GM18870 (cell line): Measurements from ENCODE around the gene AMMECR1L.
A peak's percentile ranks its signal among the peaks of the same experiment; 100 is the strongest.
"Not testable (repeated sequence)": the region's sequence is repeated elsewhere in the genome, so short reads cannot be mapped to it uniquely, and the experiment has no call there.

Experiments
- ATAC-seq: cut with Tn5 transposase; IDR thresholded peaks from one replicate; pipeline ENCODE4 v1.9.1; 2021; ENCODE audit warnings: moderate library complexity; ENCODE audit not compliant: unreplicated experiment

AMMECR1L gene

DNA sequence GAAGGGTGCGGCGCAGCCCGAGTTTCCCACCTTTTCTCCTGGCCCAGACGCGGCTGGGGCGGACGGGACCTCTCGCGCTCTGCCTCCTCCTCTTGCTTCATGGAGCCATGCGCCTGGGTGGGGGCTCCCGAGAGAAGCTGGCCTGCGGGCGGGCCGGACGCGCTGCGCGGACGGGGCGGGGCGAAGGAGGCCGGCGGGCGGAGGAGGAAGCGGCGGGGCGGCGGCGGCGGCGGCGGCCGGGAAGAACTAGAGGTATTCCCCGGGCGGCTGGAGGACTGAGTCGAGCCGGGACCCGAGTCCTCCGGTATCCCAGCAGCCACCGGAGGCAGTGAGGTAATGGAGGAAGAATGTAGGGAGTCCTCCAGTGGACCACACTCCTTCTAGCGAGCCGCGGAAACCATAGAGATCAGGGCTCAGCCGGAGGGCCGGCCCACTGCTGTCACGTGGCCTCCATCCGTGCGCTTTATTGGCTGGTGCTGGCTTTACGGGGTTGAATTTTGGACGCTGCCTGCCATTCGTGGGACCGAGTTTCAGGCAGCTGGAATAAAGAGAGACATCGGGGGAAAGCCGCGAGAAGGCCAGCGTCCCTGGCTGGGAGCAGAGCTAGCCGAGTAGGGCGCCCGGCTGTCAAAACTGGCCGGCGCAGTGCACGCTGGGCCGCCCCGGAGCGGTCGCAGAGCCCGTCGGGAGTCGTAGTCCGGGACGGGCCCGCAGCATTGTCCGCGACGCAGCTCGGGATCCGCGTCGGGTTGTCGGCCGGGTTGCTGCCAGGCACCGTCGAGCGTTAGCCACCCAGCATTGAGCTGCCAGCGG, at the start of gene AMMECR1L:
Gene AMMECR1L (minus strand): TSS at position 177 of the 813 bp plus-strand sequence. CDS start 11,722 bp downstream, outside the sequence.
- peak; percentile 97 for ATAC-seq

DNA sequence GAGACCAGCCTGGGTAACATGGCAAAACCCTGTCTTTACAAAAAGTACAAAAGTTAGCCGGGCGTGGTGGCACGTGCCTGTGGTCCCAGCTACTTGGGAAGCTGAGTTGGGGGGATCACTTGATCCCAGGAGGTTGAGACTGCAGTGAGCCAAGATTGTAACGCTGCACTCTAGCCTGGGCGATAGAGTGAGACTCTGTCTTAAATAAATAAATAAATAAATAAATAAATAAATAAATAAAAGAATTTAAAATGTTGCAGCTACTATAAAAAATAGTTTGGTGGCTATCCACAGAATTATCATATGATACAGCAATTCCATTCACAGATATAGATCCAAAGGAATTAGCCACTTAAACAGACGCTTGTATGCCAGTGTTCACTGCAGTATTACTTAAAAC, 49.6 kb upstream of the AMMECR1L start:
- ATAC-seq = no peak

DNA sequence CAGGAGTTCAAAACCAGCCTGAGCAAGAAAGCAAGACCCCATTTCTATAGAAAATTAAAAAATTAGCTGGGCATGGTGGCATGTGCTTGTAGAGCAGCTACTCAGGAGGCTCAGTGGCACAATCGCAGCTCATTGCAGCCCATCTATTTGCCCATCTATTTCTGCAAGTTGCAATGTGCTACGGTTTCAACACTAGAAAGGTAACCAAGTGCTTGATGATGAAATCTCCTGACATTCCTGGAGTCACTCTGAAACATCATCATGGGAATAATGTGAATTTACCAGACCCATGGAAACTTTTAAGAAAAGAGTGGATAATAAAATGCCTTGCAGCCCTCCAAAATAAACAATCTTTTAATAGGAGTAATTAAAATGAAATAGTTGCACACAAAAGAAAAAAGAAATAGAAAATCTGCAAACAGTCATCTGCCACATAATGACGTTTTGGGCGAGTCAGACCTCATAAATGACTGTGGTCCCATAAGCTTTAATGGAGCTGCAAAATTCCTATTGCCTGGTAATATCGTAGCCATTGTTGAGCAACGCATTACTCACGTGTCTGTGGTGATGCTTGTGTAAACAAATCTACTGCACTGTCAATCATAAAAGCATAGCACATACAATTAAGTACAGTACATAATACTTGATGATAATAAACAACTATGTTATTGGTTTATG, 46.6 kb upstream of the AMMECR1L start:
- ATAC-seq = no peak

- no peak for ATAC-seq
Measured at GRCh38 chr2:127929449-127929848, 43.7 kb upstream of the AMMECR1L start.

DNA sequence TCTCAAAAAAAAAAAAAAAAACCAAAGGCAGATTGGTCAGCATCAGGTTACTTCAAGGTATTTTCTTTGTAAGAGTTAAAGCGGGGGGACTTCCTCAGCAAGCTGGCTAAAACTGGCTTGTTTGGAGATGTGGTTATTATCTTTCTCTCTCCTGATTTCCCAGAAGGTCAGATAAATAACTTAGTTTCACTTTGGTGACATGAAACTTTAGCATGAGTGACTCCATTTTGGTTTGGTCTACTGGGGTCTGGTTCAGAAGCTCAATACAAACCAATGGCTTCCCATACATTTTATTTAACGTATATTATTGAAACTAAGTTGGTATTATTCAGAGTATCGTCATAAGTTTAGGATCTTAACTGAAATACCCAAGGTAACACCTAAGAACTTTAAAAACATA, 41.6 kb upstream of the AMMECR1L start:
- ATAC-seq = no peak

GRCh38 chr2:127917916-127918315, 32.2 kb upstream of the AMMECR1L start:
- ATAC-seq = no peak

DNA sequence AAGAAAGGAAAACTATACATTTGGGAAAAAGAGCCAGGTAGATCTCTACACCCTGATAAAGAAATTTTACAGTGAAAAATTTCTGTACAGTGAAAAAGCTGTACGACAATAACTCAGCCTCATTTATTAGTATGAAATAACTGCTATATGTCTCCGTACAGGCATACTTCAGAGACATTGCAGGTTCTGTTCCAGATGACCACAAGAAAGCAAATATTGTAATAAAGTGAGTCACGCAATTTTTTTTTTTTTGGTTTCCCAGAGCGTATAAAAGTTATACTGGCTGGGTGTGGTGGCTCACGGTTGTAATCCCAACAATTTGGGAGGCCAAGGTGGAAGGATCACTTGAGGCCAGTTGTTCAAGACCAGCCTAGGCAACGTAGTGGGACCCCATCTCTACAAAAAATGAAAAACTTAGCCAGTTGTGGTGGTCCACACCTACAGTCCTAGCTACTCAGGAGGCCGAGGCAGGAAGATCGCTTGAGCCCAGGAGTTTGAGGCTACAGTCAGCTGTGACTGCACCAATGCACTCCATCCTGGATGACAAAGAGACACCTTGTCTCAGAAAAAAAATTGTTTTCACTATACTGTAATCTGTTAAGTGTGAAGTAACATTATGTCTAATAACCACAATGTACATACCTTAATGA, 28.2 kb upstream of the AMMECR1L start:
- ATAC-seq = no peak

GRCh38 chr2:127911737-127912136, 26.0 kb upstream of the AMMECR1L start:
- ATAC-seq = no peak

DNA sequence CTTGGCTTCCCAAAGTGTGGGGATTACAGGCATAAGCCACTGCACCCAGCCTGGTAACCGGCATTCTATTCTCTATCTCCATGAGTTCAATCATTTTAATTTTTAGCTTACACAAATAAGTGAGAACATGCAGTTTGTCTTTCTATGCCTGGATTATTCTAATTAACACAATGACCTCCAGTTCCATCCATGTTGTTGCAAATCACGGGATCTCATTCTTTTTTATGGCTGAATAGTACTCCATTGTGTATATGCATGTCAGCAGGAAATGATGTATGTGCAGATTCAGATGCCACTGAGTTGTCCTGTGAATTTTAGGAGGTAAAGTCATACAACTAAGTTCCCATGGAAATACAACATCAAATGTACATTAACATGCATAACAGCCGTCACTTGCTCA, 24.7 kb upstream of the AMMECR1L start:
- no peak for ATAC-seq

DNA sequence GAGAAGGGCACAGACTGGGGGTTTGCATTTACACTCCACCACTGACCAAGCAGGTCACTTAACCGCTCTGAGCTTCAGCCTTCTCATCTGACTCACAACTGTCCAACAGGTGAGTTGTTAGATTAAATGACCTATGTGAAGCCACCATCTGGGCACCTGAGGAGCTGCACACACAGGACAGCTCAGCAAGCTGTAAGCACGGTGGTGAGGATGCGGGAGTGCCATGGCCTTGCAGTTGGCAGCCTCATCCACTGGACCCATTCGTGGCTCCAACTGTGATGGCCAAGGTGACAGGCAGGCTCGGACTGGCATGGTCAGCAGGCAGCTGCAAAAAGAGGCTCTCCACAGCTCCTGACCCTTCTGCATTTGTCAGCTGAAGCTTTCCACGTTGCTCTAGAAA, 23.3 kb upstream of the AMMECR1L start:
- no peak for ATAC-seq

GRCh38 chr2:127907733-127908400, 22.1 kb upstream of the AMMECR1L start:
- ATAC-seq = not testable (repeated sequence)

- no peak for ATAC-seq
Measured at GRCh38 chr2:127906206-127906926, 20.6 kb upstream of the AMMECR1L start.

DNA sequence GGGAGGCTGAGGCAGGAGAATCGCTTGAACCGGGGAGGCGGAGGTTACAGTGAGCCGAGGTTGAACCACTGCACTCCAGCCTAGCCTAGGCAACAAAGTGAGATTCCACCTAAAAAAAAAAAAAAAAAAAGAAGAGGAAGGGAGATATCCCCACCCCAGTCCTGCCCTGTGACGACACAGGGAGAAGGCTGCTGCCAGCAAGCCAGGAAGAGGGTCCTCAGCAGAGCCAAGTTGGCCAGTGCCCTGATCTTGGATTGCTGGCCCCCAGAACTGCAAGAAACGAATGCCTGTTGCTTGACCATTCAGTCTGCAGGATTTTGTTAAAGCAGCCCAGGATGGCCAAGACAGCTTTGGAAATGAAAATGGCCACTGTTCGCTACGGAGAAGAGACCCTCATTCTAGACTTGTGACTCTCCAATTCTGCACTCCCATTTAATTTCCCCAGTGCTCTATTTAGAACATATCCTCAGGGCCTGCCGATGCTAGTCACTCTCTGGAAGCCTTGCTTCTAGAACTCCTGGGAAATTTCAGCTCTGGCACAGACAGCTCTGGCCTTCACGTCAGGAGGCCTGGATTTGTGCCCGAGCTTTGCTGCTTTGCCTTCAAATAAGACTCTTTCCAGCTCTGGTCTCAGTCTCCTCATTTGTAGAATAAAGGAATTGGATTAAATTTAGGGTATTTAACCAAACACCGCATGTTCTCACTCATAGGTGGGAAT, 15.7 kb upstream of the AMMECR1L start:
- no peak for ATAC-seq

DNA sequence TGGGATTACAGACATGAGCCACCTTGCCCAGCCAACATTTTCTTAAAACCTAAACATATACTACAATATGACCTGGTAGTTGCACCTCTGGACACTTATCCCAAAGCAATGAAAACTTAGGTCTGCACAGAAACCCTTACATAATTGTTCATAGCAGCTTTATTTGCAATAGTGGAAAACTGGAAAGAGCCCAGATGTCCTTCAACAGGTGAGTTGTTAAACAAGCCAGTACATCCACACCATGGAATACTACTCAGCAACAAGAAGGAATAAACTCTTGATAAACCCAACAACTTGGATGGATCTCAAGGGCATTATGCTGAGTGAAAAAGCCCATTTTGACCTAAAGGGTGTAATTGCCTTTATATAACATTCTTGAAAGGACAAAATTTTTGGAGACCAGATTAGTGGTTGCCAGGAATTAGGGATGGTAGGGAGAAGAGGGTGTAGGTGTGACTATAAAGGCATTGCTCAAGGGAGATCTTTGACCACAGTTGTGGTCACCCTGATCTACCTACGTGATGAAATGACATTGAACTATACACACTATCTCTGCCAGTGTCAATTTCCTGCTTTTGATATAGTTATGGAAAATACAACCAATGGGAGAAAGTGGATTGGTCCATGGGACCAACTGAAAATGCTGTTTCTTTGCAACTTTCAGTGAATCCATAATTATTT, 11.9 kb upstream of the AMMECR1L start:
- ATAC-seq = no peak

GRCh38 chr2:127893494-127893893, 7.7 kb upstream of the AMMECR1L start:
- ATAC-seq = no peak

DNA sequence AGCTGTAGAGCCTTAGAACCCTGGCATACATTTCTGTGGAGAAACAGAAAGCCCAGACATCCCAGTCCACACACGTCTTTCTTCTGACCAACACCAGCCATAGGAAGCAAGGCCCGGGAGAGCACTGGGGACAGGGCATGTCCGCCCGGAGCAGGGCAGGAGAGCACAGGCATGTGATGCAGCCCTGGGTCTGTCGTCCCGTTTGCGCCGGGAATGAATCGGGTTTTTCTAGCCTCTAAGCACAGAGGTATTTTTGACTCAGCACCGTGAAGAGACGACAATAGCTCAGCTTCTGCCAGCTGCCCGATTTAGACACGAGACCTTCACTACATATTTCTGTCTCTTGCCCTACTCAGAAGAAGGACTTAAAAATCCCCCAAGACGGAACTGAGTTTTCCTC, 7.3 kb upstream of the AMMECR1L start:
- no peak for ATAC-seq

GRCh38 chr2:127891811-127892210, 6.1 kb upstream of the AMMECR1L start:
- no peak for ATAC-seq

DNA sequence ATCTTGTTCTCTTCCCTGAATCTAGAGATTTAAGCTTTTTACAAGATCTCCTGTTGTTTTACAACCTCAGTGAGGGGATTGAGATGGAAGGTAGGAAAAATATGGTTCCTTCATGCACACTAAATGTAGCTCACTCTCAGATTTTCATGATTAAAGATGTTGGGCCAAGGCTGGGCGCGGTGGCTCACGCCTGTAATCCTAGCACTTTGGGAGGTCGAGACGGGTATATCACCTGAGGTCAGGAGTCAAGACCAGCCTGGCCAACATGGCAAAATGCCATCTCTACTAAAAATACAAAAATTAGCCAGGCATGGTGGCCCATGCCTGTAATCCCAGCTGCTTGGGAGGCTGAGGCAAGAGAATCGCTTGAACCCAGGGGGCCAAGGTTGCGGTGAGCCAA, 5.0 kb upstream of the AMMECR1L start:
- not testable (repeated sequence) for ATAC-seq

DNA sequence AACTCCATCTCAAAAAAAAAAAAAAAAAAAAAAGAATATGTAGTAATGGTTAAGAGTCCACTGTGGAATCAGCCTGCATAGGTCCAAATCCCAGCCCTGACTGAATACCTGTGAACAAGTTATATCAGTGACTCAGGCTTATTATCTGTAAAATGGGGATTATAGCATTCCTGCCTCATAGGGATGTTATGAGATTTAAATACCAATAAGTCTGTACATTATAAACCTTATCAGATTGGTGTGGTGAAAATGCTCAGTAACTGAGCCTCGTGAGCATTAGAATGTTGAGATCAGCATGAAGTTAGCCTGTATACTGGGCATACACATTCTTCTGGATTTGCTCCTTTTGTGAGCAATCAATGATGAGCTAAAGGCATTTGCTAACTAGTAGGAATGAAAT, 3.0 kb upstream of the AMMECR1L start:
- ATAC-seq = no peak

DNA sequence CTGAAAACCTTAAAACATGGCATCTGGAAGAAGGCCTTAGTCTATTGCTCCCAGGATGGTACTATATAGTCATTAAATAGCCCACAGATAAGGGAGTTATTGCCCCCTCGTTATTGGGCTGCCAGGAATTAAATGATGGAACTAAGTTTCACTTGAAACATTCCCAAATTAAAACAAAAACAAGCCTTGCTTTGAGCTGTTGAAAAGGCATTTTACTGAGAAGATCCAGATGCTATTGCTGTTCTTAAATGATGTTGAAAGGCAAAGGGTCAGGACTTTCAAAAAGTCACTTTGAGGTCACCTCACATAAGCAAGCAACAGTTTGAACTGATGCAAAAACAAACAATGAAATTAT, 2.0 kb upstream of the AMMECR1L start:
- ATAC-seq = no peak
